Memory B cell (primary cell): ENCODE data around the gene ST3GAL3.

Source experiments
- ATAC-seq: fragments of 150-1000 bp; cut with Tn5 transposase; 2 replicates; pipeline ENCODE4 v1.10.0; 2021; ENCODE audit warnings: low read depth, mild to moderate bottlenecking, moderate library complexity
- DNase-seq, 2 donors: peaks; one replicate each; pipeline ENCODE4 v3.0.0; 2022; ENCODE audit warnings: low spot score in 2 of 2
- H3K27ac Mint-ChIP-seq: one replicate; pipeline ENCODE4 v1.8.0; 2022; ENCODE audit warnings: mild to moderate bottlenecking, moderate library complexity, mixed read lengths
- H3K27me3 Mint-ChIP-seq: one replicate; pipeline ENCODE4 v1.8.0; 2022; ENCODE audit warnings: mixed read lengths
- H3K36me3 Mint-ChIP-seq: one replicate; pipeline ENCODE4 v1.8.0; 2022; ENCODE audit warnings: mild to moderate bottlenecking, mixed read lengths
- H3K4me1 Mint-ChIP-seq: one replicate; pipeline ENCODE4 v1.8.0; 2022; ENCODE audit warnings: mixed read lengths
- H3K4me3 Mint-ChIP-seq: one replicate; pipeline ENCODE4 v1.8.0; 2022; ENCODE audit warnings: mild to moderate bottlenecking, moderate library complexity, mixed read lengths
- H3K9me3 Mint-ChIP-seq: one replicate; pipeline ENCODE4 v1.8.0; 2022; ENCODE audit warnings: mixed read lengths

The ST3GAL3 gene

DNA sequence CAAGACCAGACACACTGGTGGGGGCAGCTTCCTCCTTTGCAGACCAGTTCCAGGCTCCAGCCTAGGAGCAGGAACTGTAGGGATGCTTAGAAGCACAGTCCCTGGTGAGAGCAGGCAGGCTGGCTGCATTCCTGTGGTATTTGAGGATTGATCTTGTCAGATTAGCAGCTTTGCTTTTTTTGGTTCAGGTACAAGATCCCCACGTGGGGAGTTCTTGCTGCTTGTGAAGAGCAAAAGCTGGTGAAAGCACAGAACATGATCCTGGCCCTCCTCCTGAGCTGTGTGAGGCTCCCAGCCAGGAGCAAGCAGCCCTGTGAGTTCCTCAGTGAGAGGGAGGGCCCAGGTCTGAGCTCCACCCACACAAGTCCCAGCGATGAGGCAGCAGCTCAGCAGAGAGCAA, 151.0 kb downstream of the ST3GAL3 start:
- H3K4me3 Mint-ChIP-seq = no peak overlapping the region
- no peak for DNase-seq
- H3K27me3 Mint-ChIP-seq = no peaks in the 10 kb centered on the region
- peaks cover 2% of the 10 kb centered on the region for H3K4me1 Mint-ChIP-seq
- no peak for ATAC-seq
- no peak overlapping the region for H3K27ac Mint-ChIP-seq
- peaks cover 1% of the 10 kb centered on the region for H3K9me3 Mint-ChIP-seq
- H3K36me3 Mint-ChIP-seq = peaks cover 24% of the 10 kb centered on the region

DNA sequence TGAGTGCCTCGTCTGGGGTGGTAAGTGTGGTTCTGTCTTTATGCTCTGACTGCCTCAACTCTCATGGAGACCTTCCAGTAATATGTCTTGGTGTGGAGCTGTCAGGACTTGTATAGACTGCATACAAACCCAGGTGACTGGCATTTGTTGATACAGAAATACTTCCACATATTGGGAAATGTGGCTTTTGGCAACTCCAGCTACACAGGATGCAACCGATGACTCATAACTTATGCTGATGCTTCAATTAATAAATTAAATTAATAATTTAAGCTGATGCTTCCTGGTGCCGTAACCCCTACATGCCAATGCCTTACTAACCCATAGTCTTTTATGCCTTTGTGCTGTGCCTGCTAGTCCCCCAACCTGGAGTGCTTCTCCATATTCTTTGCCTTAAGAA, 154.0 kb downstream of the ST3GAL3 start:
- Mint-ChIP-seq H3K4me1 (peaks cover 2% of the 10 kb centered on the region), H3K27me3 (no peaks in the 10 kb centered on the region), H3K9me3 (peaks cover 1% of the 10 kb centered on the region), H3K36me3 (peaks cover 18% of the 10 kb centered on the region), H3K27ac (no peak overlapping the region), H3K4me3 (no peak overlapping the region)
- DNase-seq (no peak), ATAC-seq (no peak)

- Mint-ChIP-seq H3K36me3 (peaks cover 16% of the 10 kb centered on the region), H3K9me3 (peaks cover 1% of the 10 kb centered on the region), H3K27me3 (no peaks in the 10 kb centered on the region), H3K4me3 (no peak overlapping the region), H3K4me1 (peaks cover 2% of the 10 kb centered on the region), H3K27ac (no peak overlapping the region)
- no peak for ATAC-seq
- DNase-seq = no peak
Observed at GRCh38 chr1:43861988-43862735, 154.8 kb downstream of the ST3GAL3 start.

DNA sequence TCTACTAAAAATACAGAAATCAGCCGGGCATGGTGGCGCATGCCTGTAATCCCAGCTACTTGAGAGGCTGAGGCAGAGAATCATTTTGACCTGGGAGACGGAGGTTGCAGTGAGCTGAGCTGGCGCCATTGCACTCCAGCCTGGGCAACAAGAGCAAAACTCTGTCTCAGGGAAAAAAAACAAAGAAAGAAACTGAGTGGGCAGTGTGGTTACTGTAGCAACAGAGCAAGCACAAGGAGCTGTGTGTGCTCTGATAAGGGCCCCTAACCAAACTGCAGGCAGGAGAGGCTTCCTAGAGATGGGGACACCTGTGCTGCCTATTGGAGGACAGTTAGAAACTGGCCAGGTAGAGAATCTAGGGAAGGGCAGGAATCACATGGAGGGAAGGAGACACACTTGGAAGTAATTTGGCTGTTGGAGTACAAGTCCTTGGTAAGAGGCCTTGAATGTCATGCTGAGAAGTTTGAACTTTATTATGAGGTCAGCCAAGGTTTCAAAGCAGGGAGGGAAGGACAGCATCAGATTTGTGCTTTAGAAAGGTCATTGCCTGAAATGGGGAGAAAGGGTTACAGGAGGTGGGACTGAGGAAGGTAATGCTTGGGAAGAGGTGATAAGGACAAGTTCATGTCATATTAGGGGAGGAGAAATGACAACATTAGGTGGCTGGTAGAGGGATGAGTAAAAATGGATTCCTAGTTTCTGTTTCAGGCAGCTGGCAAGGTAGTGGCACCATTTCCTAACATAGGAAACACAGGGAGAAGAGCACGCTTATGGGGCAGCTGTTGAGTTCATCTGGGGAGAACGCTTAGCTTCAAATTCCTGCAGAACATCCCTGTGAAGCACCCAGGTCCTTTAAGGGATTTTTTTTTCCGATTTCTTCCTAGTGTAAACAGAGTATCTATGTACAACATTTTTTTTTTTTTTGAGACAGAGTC, 157.0 kb downstream of the ST3GAL3 start:
- H3K27ac Mint-ChIP-seq = no peak overlapping the region
- no peak overlapping the region for H3K4me3 Mint-ChIP-seq
- H3K36me3 Mint-ChIP-seq = peaks cover 11% of the 10 kb centered on the region
- ATAC-seq (no peak), DNase-seq (no peak)
- H3K4me1 Mint-ChIP-seq = no peaks in the 10 kb centered on the region
- no peaks in the 10 kb centered on the region for H3K9me3 Mint-ChIP-seq
- no peaks in the 10 kb centered on the region for H3K27me3 Mint-ChIP-seq

DNA sequence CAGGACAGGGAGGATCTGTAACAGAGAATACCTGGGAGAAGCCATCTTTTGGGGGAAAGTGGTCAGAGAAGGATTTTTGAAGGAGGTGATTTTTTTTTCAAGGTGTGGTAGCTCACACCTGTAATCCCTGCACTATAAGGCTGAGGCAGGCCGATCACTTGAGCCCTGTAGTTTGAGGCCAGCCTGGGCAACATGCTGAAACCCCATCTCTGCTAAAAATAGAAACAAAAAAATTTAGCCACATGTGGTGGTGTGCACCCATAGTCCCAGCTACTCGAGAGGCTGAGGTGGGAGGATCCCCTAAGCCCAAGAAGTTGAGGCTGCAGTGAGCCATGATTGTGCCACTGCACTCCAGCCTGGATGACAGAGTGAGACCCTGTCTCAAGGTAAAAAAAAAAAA, 158.9 kb downstream of the ST3GAL3 start:
- H3K27me3 Mint-ChIP-seq = no peaks in the 10 kb centered on the region
- no peak overlapping the region for H3K27ac Mint-ChIP-seq

DNA sequence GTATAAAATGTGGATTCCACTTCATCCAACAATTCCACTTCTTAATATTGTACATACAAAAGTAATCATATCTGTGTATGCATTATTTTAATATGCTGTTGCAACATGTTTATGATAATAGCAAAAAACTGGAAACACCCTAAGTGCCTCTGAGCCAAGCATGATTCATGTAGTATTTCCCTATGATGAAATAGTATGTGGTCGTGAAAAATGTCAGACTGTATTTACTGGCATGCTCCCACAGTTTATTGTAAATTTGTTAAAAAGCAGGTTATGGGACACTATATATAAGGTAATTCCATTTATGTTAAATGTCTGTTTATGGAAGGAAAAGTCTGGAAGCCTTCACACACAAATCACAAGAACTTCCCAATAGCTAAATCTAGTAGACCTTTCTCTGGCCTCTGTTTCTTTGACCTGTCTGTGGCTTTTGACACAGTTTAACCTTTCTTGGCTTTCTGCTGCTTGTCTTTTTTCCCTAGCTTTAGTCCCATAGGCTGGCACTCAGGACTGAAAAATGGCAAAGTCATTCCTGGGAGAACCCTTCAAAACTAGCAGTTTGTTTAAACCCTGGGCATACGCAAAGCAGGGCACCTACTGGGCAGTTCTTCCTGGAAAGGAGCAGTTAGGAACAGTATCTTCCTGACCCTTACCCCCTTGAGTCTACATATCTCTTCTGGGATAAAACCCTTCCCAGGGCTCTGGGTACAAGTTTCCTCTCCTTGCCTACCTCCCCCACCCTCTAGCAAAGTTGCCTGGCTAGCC, 160.8 kb downstream of the ST3GAL3 start:
- peaks cover 2% of the 10 kb centered on the region for H3K4me1 Mint-ChIP-seq
- H3K27me3 Mint-ChIP-seq = no peaks in the 10 kb centered on the region
- H3K27ac Mint-ChIP-seq = no peak overlapping the region
- H3K9me3 Mint-ChIP-seq = no peaks in the 10 kb centered on the region
- DNase-seq (no peak), ATAC-seq (no peak)
- peaks cover 6% of the 10 kb centered on the region for H3K36me3 Mint-ChIP-seq
- H3K4me3 Mint-ChIP-seq = no peak overlapping the region

More for the DNA sequence above, 158.9 kb downstream of the ST3GAL3 start:
- H3K36me3 Mint-ChIP-seq = peaks cover 12% of the 10 kb centered on the region
- ATAC-seq = no peak
- no peak overlapping the region for H3K4me3 Mint-ChIP-seq
- no peaks in the 10 kb centered on the region for H3K9me3 Mint-ChIP-seq
- H3K4me1 Mint-ChIP-seq = peaks cover 1% of the 10 kb centered on the region
- DNase-seq = no peak

DNA sequence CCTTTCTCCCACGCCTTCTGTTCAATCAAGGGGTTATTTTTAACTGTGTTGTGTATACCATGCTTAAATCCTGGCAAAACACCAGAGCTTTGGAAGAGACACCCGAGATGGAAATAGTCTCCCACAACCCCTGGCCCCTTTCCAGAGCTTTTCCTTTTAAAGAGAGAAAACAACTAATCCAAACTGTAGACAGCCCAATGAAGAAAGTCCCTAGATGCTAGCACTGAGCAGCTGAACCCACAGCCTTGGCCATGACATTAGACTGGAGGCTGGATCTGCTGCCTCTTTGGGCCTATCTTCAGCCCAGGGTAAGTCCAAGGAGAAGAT, 161.4 kb downstream of the ST3GAL3 start:
- Mint-ChIP-seq H3K4me3 (no peak overlapping the region), H3K27ac (no peak overlapping the region), H3K36me3 (peaks cover 5% of the 10 kb centered on the region), H3K4me1 (peaks cover 2% of the 10 kb centered on the region), H3K9me3 (no peaks in the 10 kb centered on the region), H3K27me3 (no peaks in the 10 kb centered on the region)
- ATAC-seq (no peak), DNase-seq (no peak)

DNA sequence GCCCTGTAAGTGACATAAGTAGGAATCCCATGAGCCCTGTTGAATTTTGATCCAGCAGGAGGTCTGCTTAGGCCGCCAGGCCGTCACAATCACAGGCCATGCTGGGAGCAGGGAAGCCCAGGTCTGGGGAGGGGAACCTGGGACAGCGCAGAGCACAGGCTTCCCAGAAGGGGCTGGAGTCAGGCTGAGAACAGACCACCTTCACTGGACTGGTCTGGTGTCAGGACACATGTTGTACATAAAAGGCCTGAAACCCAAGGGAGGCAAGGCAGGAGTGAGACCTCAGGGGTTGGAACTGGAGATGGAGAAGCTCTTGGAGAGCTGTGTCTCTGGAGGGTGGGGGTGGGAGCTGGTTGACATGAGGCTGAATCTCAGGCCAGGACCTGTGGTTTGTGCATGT, 163.0 kb downstream of the ST3GAL3 start:
- ATAC-seq = no peak
- H3K4me1 Mint-ChIP-seq = peaks cover 2% of the 10 kb centered on the region

DNA sequence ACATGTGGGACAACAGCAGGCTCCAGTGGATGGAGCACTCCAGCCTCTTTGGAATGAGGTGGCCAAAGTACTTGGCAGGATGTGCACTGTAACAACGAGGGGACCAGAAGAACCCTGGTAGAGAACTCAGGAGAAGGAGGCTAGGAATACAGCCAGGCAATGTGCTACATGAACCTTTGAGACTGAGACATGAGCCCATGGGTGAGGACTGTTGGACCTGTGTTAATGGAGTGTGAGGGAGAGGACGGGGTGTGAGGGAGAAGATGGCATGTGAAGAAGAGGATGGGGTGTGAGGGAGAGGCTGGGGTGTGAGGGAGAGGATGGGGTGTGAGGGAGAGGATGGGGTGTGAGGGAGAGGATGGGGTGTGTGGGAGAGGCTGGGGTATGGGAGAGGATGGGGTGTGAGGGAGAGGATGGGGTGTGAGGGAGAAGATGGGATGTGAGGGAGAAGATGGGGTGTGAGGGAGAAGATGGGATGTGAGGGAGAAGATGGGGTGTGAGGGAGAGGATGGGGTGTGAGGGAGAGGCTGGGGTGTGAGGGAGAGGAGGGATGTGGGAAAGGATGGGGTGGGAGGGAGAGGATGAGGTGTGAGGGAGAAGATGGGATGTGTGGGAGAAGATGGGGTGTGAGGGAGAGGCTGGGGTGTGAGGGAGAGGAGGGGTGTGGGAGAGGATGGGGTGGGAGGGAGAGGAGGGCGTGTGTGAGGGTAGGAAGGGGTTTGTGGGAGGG, 164.0 kb downstream of the ST3GAL3 start:
- no peak overlapping the region for H3K27ac Mint-ChIP-seq
- ATAC-seq = no peak

More for the DNA sequence above, 163.0 kb downstream of the ST3GAL3 start:
- H3K27ac Mint-ChIP-seq = no peak overlapping the region
- peaks cover 2% of the 10 kb centered on the region for H3K36me3 Mint-ChIP-seq
- H3K27me3 Mint-ChIP-seq = no peaks in the 10 kb centered on the region
- H3K4me3 Mint-ChIP-seq = no peak overlapping the region
- no peaks in the 10 kb centered on the region for H3K9me3 Mint-ChIP-seq
- DNase-seq = no peak

DNA sequence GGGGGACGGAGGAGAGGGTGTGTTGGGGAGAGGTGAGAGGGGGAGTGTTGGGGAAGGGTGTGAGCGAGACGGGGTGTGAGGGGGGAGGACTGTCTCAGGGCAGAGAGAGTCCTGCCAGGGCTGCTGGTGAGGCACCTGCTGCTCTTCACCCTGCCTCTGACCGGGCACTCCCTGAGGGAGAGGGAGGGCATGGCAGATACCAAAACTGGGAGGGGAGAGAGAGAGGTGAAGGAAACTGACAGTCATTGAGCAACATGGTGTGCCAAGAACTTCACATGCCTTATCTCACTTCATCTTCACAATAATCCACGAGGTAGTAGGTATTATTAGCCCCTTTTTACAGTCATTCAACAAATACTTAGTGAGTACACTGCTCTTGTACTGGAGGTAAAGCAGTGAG, 164.9 kb downstream of the ST3GAL3 start:
- no peaks in the 10 kb centered on the region for H3K27me3 Mint-ChIP-seq
- no peak for ATAC-seq
- peaks cover 2% of the 10 kb centered on the region for H3K4me1 Mint-ChIP-seq
- H3K9me3 Mint-ChIP-seq = no peaks in the 10 kb centered on the region
- no peak overlapping the region for H3K27ac Mint-ChIP-seq
- H3K4me3 Mint-ChIP-seq = no peak overlapping the region
- DNase-seq = no peak
- H3K36me3 Mint-ChIP-seq = peaks cover 2% of the 10 kb centered on the region

More for the DNA sequence above, 164.0 kb downstream of the ST3GAL3 start:
- Mint-ChIP-seq H3K9me3 (no peaks in the 10 kb centered on the region), H3K4me3 (no peak overlapping the region), H3K27me3 (no peaks in the 10 kb centered on the region), H3K36me3 (peaks cover 2% of the 10 kb centered on the region), H3K4me1 (peaks cover 2% of the 10 kb centered on the region)
- no peak for DNase-seq

- Mint-ChIP-seq H3K27ac (no peak overlapping the region), H3K27me3 (no peaks in the 10 kb centered on the region), H3K4me1 (peaks cover 2% of the 10 kb centered on the region), H3K9me3 (no peaks in the 10 kb centered on the region), H3K4me3 (no peak overlapping the region), H3K36me3 (peaks cover 2% of the 10 kb centered on the region)
- DNase-seq = no peak
- no peak for ATAC-seq
Observed at GRCh38 chr1:43873851-43874250, 166.5 kb downstream of the ST3GAL3 start.

DNA sequence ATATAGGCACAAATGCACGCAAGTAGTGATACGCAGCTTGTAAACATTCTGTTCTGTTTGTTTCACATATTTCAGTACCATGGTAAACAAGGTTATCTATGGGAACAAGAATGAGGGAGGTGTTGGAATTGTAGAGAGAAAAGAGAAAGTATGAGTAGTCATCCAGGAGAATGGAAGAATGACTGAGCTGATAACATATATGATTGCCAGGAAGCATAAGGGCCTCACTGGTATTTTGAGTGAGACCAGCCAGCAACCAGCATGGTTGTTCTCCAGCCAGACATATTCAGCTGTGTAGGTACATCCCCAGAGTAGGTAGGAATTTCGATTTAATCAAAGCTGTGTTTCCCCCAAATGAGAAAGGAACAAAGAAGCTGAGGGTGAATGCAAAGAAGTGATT, 167.4 kb downstream of the ST3GAL3 start:
- Mint-ChIP-seq H3K9me3 (no peaks in the 10 kb centered on the region), H3K27ac (no peak overlapping the region), H3K4me3 (no peak overlapping the region), H3K4me1 (peaks cover 2% of the 10 kb centered on the region), H3K27me3 (no peaks in the 10 kb centered on the region), H3K36me3 (peaks cover 2% of the 10 kb centered on the region)
- ATAC-seq (no peak), DNase-seq (no peak)

- no peak for DNase-seq
- Mint-ChIP-seq H3K9me3 (no peaks in the 10 kb centered on the region), H3K27me3 (no peaks in the 10 kb centered on the region), H3K4me3 (no peak overlapping the region), H3K27ac (no peak overlapping the region), H3K36me3 (peaks cover 2% of the 10 kb centered on the region), H3K4me1 (peaks cover 2% of the 10 kb centered on the region)
- ATAC-seq = no peak
Observed at GRCh38 chr1:43875331-43875730, 168.0 kb downstream of the ST3GAL3 start.
